GM20431 (cell line): Measurements from ENCODE around the gene STAB2.

Experiments
- in situ Hi-C: fragments of 300-500 bp; cut with MseI, MboI; formaldehyde crosslinking; loops from one replicate; pipeline ENCODE4 v1.15.0; 2020; ENCODE audit warnings: low sequenced_read_pairs; ENCODE audit not compliant: unreplicated experiment

STAB2 gene, protein sequence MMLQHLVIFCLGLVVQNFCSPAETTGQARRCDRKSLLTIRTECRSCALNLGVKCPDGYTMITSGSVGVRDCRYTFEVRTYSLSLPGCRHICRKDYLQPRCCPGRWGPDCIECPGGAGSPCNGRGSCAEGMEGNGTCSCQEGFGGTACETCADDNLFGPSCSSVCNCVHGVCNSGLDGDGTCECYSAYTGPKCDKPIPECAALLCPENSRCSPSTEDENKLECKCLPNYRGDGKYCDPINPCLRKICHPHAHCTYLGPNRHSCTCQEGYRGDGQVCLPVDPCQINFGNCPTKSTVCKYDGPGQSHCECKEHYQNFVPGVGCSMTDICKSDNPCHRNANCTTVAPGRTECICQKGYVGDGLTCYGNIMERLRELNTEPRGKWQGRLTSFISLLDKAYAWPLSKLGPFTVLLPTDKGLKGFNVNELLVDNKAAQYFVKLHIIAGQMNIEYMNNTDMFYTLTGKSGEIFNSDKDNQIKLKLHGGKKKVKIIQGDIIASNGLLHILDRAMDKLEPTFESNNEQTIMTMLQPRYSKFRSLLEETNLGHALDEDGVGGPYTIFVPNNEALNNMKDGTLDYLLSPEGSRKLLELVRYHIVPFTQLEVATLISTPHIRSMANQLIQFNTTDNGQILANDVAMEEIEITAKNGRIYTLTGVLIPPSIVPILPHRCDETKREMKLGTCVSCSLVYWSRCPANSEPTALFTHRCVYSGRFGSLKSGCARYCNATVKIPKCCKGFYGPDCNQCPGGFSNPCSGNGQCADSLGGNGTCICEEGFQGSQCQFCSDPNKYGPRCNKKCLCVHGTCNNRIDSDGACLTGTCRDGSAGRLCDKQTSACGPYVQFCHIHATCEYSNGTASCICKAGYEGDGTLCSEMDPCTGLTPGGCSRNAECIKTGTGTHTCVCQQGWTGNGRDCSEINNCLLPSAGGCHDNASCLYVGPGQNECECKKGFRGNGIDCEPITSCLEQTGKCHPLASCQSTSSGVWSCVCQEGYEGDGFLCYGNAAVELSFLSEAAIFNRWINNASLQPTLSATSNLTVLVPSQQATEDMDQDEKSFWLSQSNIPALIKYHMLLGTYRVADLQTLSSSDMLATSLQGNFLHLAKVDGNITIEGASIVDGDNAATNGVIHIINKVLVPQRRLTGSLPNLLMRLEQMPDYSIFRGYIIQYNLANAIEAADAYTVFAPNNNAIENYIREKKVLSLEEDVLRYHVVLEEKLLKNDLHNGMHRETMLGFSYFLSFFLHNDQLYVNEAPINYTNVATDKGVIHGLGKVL (N-terminal part only)

DNA sequence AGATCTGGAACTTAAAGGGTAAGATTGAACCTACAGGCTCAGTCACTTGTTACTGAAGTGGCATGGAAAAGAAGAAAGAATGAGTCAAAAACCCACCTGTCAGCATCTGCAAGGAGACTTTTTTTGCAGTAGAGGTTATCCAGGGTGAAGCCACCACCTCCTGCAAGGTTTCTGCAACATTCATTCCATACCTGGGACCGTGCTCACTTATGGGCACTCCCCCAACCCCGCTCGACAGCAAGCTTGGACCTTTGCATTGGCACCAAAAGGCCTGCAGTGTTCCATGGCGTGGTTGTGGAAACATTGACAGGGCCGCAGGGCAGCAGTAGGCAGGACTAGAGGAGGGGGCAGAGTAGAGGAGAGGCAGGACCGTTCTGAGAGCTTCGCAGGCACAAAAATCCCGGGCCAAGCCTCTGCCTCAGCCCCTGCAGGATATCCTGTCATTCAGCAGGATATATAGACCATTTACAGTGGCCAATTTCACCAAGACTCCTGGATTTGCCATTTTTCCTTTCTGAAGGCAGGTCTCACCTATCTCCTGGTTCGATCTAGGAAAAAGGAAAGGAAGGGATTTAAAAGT lies at the start of gene STAB2:
Gene STAB2, plus strand, starts transcription at position 483 of the 580 bp plus-strand sequence. CDS start 204 bp downstream, outside the sequence.
- in situ Hi-C loops: no loop called here

DNA sequence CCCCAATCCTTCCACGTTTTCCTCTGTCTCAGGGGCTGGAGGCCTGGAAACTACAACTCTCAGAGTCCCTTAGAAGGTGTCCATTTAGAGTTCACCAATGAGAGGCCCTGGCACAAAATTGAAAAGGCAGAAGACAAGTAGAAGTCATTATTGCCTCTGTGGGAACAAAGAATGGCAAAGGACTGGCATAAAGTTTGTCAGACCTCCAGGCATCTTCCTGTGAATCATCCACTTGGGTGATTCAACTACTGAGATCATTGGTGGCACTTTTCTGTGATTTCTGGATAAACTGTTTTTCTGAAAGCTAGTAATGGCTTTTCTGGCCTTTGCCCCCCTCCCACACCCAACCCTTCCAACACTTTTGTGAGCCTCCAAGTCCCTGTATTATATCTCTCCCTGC lies 48.7 kb upstream of the STAB2 start:
- in situ Hi-C loops: no loop called here

DNA sequence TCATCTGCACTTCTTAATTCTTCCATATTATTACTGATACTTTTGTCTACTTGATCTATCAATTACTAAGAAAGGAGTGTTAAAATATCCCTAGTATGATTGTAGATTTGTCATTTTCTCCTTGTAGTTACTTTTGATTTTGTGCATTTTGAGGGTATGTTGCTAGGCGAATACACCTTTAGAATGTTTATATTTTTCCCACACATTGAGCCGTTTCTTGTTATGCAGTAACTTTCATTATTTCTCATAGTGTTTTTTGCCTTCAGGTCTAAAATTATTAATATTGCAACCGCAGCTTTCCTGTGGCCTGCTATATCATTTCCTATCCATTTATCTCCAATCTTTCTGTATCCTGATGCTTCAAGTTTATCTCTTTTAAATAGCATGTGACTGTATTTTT lies 46.8 kb upstream of the STAB2 start:
- in situ Hi-C loops: no loop called here

DNA sequence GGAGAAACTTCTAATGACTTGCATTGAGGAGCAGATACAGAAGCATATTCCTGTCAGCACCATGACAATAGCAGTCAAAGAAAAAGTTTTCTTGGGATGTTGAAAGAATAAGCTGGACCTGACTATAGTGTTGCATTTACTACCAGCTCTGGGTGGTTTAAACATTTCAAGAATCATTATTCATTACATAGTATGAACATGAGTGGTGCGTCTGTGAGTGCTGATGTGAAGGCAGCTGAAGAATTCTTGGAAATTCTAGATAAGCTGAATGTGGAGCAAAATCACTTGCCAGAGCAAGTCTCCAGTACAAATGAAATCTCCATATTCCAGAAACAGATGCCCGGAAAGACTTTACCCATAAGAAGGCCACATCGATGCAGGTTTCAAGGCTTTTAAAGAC lies 45.0 kb upstream of the STAB2 start:
- in situ Hi-C loops: no loop called here

DNA sequence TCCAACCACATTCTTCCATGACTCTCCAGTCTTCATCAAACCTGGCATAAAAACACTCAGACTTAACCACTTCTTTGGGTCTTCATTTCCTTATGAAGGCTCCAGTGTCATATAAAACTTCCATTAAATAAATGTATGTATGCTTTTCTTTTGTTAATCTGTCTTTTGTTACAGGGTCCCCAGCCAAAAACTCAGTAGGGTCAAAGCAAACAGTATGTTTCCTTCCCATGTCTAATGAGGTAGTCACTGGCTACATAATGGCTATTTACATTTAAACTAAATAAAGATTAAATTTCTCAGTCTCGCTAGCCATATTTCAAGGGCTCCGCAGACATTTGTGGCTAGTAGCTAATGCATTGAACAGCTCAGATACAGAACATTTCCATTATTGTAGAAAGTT lies 40.1 kb upstream of the STAB2 start:
- in situ Hi-C loops: loop anchor here (5.0 kb wide), 1 partner anchor 600 kb away; no protein-coding TSS in a partner anchor

DNA sequence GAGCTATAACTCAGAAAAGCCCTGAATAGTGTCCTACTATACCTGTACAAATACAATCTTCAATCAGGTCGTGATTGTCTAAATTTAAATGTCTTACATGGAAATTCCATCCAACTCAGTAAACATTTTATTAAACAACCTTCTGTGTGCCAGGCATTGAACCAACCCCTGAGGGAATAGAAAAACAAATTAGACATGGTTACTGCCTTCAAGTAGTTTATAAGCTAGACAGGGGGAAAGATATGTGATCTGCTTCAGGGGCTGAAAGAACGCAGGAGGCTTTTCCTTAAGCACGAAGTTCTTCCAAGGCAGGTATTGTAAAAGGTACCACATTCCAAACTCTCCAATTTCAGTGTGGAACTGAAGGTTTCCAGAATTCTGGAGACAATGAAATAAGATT lies 39.7 kb upstream of the STAB2 start:
- in situ Hi-C loops: loop anchor here (5.0 kb wide), 1 partner anchor 600 kb away; no protein-coding TSS in a partner anchor

DNA sequence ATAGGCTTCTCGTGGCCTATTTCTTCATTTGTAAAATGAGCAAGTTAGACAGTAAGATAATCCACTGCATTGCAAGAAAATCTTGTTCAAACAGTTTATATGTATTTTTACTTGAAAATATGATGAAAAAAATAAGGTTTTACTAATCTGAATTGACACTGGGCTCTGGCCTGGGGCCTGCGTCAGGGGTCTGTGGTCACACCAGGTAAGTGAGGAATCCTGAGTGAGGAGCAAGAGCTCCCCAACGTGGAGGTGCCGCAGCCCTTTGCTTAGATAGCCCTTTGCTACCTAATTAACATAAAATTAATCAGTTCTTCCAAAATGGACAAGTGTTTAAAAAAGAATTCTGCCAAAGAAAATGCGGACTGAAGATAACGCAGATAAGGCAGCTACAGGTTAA lies 39.1 kb upstream of the STAB2 start:
- in situ Hi-C loops: loop anchor here (5.0 kb wide), 1 partner anchor 601 kb away; no protein-coding TSS in a partner anchor

DNA sequence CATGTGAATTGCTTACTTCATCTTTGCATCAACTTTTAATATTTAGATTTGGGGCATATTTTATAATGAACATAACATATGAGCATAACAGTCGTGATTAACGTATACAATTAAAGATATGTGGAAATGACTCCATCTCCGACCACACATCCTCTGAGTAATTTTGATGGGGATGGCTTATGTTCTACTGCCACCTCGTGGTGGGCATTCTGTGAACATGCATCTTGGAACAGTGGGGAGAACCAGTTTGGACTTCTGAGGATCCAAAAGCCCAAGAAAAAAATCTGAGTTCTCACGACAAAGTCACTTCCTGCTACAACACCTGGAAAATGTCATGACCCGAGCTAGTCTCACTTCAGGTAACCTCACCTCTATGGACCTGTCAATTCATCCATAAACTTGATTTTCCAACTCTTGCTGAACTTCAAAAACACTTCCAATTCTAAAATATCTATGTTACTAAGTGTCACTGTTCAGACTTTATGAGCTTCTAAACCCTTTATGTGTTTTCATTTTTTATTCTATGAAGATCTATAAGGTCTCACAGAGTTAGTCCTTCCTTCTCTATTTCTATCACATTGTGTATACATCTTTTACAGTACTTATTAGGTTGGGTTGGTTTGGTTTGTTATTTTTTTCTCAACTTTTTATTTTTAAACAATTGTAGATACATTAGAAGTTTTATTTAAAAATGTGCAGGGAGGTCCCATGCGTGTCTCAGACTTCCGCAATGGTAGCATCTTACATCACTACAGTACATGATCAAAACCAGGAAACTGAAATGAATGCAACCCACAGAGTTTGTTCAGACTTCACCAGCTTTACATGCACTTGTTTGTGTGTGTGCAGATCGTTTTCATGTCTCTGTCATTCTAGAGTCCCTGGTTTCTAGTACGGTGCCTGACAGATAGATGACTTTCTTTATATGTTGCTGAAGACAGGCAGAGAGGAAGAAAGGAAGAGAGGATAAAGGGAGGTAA lies 38.2 kb upstream of the STAB2 start:
- in situ Hi-C loops: loop anchor here (5.0 kb wide), 1 partner anchor 602 kb away; no protein-coding TSS in a partner anchor

DNA sequence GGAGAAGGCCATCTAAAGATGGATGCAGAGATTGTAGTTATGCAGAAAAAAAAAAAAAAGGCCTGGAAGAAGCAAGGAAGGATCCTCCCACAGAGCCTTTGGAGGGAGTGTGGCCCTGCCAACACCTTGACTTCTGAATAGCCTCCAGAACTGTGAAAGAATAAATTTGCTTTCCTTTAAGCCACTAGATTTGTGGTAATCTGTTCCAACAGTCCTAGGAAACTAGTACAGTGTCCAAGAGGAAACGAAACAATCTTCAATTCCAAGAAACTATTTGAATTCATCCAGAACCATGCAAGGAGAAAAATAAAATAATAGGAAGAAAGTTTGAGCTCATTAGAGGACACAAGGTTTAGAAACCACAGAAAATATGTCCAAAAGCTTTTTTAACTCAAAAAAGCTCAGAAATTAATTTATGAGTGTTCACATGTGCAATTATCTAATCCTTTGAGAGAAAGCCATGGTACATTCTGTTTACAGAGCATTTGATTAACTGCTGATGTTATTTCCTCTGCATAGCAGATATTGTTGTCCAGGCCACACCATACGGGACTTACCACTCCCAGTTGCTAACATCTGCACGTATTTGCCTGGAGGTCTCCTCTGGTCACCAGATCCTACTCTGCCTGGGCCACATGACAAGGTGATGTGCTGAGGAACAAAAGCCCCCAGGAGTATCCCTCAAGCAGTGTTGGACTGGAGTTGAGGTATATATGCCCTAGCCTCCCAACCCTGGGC lies 30.0 kb upstream of the STAB2 start:
- in situ Hi-C loops: no loop called here

DNA sequence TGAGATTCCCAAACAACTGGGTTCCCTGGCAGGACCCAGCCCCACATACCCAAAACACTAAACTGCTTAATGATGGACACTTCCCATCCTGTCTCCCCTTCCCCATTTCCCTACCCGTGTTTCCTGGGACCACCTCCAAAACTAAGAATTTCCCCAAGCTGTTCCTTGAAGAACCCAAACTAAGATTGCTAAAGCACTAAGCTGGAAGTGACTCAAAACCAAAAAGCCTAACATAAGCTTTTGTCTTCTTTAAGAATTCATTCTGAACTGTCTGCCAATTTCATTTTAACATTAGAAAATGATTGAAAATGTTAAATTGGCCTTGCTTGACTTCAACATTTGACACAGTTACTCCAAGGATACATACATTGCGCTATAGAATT lies 29.5 kb upstream of the STAB2 start:
- in situ Hi-C loops: no loop called here

DNA sequence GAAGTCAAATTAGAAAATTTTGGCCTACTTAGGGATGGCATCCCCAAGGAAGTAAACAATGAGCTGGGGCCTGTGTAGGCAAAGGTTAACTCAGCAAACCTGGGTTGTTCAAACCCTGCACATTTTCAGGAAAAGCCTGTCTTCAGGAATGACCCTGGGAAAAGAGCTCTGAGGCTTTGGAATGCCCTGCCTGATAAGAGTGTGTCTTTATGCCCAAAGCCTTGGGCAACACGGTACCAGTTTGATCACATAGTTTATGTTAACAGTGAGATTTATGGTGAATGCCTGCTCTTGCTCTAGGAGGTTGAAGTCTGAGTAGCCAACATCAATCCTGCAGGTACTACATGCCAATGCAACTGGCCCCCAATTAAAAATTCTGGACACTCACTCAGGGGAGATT lies 28.2 kb upstream of the STAB2 start:
- in situ Hi-C loops: no loop called here

DNA sequence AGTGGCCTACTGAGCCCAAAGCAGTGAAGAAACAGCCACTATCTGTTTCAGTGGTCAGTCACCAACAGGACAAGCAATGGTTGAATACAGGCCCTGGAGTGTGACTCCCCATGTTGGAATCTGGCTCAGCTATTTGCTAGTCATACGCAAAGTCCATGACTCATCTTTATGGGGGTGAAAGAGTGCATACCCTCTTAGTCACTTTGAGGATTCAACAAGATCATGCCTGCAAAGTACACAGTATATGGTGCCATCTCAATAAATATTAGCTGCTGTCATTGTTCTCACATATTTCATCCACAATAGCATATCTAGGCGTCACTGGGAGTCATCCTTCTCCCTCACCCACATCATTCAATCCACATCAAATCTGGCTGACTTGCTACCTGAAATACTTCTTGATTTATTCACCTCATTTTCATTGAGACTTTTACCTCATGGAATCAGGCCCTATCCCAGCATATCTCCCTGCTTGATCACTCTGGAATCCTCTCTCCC lies 26.4 kb upstream of the STAB2 start:
- in situ Hi-C loops: no loop called here

DNA sequence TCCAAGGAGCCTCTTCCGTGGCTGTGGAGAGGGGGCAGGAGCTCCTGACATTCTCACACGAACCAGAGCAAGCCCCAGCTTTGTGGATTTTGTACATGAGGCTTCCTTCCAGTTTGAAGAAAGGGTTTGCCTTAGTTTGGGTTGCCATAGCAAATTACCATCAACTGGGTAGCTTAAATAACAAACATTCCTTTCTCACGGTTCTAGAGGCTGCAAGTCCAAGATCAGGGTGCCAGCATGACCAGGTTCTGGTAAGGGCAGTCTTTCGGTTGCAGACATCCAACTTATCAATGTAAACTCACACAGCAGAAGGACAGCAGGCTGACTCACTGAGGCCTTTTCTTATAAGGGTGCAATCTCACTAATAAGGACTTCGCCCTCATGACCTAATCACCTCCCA lies 25.9 kb upstream of the STAB2 start:
- in situ Hi-C loops: no loop called here

DNA sequence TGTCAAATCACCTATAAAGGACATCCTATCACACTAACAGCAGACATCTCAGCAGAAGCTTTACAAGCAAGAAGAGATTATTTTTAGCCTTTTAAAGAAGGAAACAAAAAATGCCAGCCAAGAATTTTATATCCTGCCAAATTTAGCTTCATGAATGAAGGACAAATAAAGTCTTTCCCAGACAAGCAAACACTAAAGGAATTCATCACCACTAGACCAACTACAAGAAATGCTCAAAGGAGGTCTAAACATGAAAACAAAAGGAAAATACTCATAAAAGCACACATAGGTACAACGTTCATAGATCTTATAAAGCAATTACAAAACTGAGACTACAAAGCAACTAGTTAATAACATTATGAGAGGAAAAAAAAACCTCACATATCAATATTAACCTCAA lies 20.7 kb upstream of the STAB2 start:
- in situ Hi-C loops: no loop called here

DNA sequence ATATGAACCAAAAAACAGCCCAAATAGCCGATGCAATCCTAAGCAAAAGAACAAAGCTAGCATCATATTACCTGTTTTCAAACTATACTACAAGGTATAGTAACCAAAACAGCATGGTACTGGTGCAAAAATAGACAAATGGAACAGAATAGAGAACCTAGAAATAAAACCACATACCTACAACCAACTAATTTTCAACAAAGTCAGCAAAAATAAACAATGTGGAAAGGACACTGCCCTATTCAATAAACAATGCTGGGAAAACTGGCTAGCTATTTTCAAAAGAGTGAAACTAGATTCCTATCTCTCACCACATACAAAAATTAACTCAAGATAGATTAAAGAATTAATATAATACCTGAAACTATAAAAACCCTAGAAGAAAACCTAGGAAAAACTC lies 17.8 kb upstream of the STAB2 start:
- in situ Hi-C loops: no loop called here

DNA sequence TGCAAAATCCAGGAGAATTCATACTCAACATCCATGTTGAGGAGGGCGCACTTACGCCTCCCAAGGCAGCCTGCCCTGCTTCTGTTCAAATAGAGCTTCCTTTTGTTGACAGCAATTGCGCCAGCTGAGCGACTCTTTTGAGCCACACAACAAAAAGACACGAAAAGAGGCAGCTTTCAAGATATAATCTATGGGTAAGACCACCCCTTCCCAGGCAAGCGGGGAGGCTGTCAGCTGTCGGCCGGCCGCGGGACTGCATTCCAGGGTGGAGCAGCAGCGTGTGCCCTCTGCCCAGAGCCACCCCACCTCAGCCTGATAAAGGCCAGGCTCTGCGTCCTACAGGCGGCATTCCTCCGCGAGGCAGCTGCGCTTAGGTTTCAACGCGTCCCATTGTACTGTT lies 15.8 kb upstream of the STAB2 start:
- in situ Hi-C loops: no loop called here

DNA sequence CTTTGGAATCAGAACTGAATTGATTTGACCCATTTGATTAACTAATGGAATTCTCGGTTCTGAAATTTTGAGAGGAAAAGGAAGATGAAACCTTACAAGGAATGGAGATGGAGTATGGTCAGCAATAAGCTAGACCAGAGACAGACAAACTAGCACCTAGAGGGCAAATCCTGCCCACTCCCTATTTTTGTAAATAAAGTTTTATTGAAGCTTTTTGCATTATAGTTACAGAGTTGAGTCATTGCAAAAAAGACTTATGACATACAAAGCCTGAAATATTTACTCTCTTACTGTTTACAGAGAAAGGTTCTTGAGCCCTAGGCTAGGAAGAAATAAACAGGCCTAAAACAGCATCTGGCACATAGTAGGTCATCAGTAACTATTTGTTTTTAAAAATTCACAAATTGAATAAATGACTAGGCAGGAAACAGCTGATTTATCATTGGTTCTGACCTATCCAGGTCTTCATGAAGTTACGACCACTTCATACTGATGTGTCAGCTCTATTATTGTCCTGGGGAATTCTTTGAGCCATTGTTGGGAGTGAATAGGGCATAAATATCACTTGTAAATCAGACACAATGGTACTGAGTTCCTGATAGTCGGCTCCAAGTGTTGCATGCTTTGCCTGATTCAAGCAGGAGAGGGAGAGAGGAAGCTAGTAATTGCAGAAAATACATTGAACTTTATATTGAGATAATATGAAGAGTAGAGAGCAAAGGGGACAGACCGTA lies 14.6 kb upstream of the STAB2 start:
- in situ Hi-C loops: no loop called here
